ENCODE data around the gene BRD2. TPM values are rescaled to one million over a fixed set of nuclear protein-coding genes. Genes with fewer than 3 reads are reported as not detected.
A peak's percentile ranks its signal among the peaks of the same experiment; 100 is the strongest.

Gene BRD2
- total RNA-seq, 1 experiment from 2014 or later: 222 TPM

GRCh38 chr6:32973144-32974015 is 5.0 kb downstream of the BRD2 start:
- H3K9me3 Mint-ChIP-seq: no peaks in the 10 kb centered on the region
- H3K27ac Mint-ChIP-seq: peak overlapping the region; percentile 100
- CTCF ChIA-PET: interaction anchor here (0.6 to 11.8 kb wide), 4 partner anchors 11 to 135 kb away, joined by 3 to 121 read pairs (median 11); partner anchors contain the start of genes HLA-DMA and TAP2
- peaks cover 4% of the 10 kb centered on the region; the same call in 1 of the 2 replicates for H3K27me3 Mint-ChIP-seq (ENCODE audit: low read depth)
- POLR2A ChIA-PET: interaction anchor here (0.8 to 7.0 kb wide), 7 partner anchors 9 to 319 kb away, joined by 3 to 146 read pairs (median 26); partner anchors contain the start of genes B3GALT4, HLA-DMA and PSMB8
- ATAC-seq: no peak
- H3K36me3 Mint-ChIP-seq: peaks cover 83% of the 10 kb centered on the region
- peaks cover 38% of the 10 kb centered on the region for H3K4me1 Mint-ChIP-seq
- no peak for TF ChIP-seq PRRX2 (CRISPR knock-in tag; IDR thresholded peaks at IDR 0.05)
- no peak for TF ChIP-seq HMGA2 (CRISPR knock-in tag; IDR thresholded peaks at IDR 0.05)
- TF ChIP-seq SMAD3 (CRISPR knock-in tag; IDR thresholded peaks at IDR 0.05; ENCODE audit: borderline replicate concordance): no peak
- TF ChIP-seq, protein P1, sequence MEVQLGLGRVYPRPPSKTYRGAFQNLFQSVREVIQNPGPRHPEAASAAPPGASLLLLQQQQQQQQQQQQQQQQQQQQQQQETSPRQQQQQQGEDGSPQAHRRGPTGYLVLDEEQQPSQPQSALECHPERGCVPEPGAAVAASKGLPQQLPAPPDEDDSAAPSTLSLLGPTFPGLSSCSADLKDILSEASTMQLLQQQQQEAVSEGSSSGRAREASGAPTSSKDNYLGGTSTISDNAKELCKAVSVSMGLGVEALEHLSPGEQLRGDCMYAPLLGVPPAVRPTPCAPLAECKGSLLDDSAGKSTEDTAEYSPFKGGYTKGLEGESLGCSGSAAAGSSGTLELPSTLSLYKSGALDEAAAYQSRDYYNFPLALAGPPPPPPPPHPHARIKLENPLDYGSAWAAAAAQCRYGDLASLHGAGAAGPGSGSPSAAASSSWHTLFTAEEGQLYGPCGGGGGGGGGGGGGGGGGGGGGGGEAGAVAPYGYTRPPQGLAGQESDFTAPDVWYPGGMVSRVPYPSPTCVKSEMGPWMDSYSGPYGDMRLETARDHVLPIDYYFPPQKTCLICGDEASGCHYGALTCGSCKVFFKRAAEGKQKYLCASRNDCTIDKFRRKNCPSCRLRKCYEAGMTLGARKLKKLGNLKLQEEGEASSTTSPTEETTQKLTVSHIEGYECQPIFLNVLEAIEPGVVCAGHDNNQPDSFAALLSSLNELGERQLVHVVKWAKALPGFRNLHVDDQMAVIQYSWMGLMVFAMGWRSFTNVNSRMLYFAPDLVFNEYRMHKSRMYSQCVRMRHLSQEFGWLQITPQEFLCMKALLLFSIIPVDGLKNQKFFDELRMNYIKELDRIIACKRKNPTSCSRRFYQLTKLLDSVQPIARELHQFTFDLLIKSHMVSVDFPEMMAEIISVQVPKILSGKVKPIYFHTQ (CRISPR knock-in tag; IDR thresholded peaks at IDR 0.05): no peak
- no peak for TF ChIP-seq IRF2 (CRISPR knock-in tag; IDR thresholded peaks at IDR 0.05; ENCODE audit: borderline replicate concordance, low read depth)
- TF ChIP-seq JUN (CRISPR knock-in tag; IDR thresholded peaks at IDR 0.05): no peak
- TF ChIP-seq CTCF (IDR thresholded peaks at IDR 0.05): no peak
- TF ChIP-seq MXD4 (CRISPR knock-in tag; IDR thresholded peaks at IDR 0.05; ENCODE audit: borderline replicate concordance): no peak
- no peak for TF ChIP-seq KAT7 (CRISPR knock-in tag; IDR thresholded peaks at IDR 0.05; ENCODE audit: borderline replicate concordance)
- no peak for TF ChIP-seq AFF4 (CRISPR knock-in tag; IDR thresholded peaks at IDR 0.05; ENCODE audit: borderline replicate concordance)
- no peak for TF ChIP-seq ZNF219 (CRISPR knock-in tag; IDR thresholded peaks at IDR 0.05; ENCODE audit: borderline replicate concordance)
- TF ChIP-seq GRHL2 (CRISPR knock-in tag; IDR thresholded peaks at IDR 0.05; ENCODE audit: insufficient replicate concordance, severe bottlenecking): no peak
- no peak for TF ChIP-seq ZNF396 (CRISPR knock-in tag; IDR thresholded peaks at IDR 0.05; ENCODE audit: borderline replicate concordance)
- no peak for TF ChIP-seq ZNF281 (CRISPR knock-in tag; IDR thresholded peaks at IDR 0.05)
- TF ChIP-seq, protein P2, sequence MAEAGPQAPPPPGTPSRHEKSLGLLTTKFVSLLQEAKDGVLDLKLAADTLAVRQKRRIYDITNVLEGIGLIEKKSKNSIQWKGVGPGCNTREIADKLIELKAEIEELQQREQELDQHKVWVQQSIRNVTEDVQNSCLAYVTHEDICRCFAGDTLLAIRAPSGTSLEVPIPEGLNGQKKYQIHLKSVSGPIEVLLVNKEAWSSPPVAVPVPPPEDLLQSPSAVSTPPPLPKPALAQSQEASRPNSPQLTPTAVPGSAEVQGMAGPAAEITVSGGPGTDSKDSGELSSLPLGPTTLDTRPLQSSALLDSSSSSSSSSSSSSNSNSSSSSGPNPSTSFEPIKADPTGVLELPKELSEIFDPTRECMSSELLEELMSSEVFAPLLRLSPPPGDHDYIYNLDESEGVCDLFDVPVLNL (CRISPR knock-in tag; IDR thresholded peaks at IDR 0.05; ENCODE audit: borderline replicate concordance, low read depth): no peak
- no peak for TF ChIP-seq OVOL2 (CRISPR knock-in tag; IDR thresholded peaks at IDR 0.05; ENCODE audit: borderline replicate concordance)
- TF ChIP-seq, protein P3, sequence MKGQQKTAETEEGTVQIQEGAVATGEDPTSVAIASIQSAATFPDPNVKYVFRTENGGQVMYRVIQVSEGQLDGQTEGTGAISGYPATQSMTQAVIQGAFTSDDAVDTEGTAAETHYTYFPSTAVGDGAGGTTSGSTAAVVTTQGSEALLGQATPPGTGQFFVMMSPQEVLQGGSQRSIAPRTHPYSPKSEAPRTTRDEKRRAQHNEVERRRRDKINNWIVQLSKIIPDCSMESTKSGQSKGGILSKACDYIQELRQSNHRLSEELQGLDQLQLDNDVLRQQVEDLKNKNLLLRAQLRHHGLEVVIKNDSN (CRISPR knock-in tag; IDR thresholded peaks at IDR 0.05): no peak
- TF ChIP-seq PREB (CRISPR knock-in tag; IDR thresholded peaks at IDR 0.05; ENCODE audit: borderline replicate concordance): no peak
- no peak for TF ChIP-seq NR3C1 (CRISPR knock-in tag; conservative IDR thresholded peaks at IDR 0.05; ENCODE audit: low read depth)
- no peak for TF ChIP-seq ESRRA (CRISPR knock-in tag; IDR thresholded peaks at IDR 0.05; ENCODE audit: borderline replicate concordance)
- H3K4me3 Mint-ChIP-seq: peak overlapping the region; percentile 98
- peak; percentile 29 for DNase-seq (ENCODE audit: low spot score)

All from WTC11 (cell line).